RWPE2 (cell line): ENCODE measurements around the gene SAMD10.
A peak's percentile ranks its signal among the peaks of the same experiment; 100 is the strongest.

Experiments
- ATAC-seq: fragments of 200-7000 bp; cut with Tn5 transposase; 3 replicates; pipeline ENCODE4 v1.9.1; 2021; ENCODE audit warnings: low read depth
- DNase-seq: peaks from one replicate; pipeline ENCODE4 v3.0.0-alpha.2; 2020; ENCODE audit warnings: low spot score
- H3K27ac ChIP-seq: fragments of 450-650 bp; 2 replicates; pipeline ENCODE4 v1.5.1; 2017; ENCODE audit warnings: mild to moderate bottlenecking; ENCODE audit not compliant: poor library complexity, severe bottlenecking
- H3K27me3 ChIP-seq: fragments of 250-450 bp; sonication (Bioruptor Pico); 2 replicates; pipeline ENCODE4 v1.5.1; 2021; ENCODE audit warnings: mild to moderate bottlenecking, moderate library complexity; ENCODE audit not compliant: insufficient read depth, poor library complexity, severe bottlenecking
- H3K36me3 ChIP-seq: fragments of 250-450 bp; sonication (Bioruptor Pico); 2 replicates; pipeline ENCODE4 v1.5.1; 2020; ENCODE audit warnings: low read depth, mild to moderate bottlenecking, moderate library complexity
- H3K4me1 ChIP-seq: fragments of 250-450 bp; sonication (Bioruptor Pico); 2 replicates; pipeline ENCODE4 v1.5.1; 2021; ENCODE audit warnings: mild to moderate bottlenecking, moderate library complexity; ENCODE audit not compliant: insufficient read depth, poor library complexity, severe bottlenecking
- H3K4me3 ChIP-seq: fragments of 250-450 bp; sonication (Bioruptor Pico); 2 replicates; pipeline ENCODE4 v1.5.1; 2021; ENCODE audit warnings: mild to moderate bottlenecking, moderate library complexity; ENCODE audit not compliant: severe bottlenecking
- H3K9me3 ChIP-seq: fragments of 250-450 bp; sonication (Bioruptor Pico); 2 replicates; pipeline ENCODE4 v1.5.1; 2021; ENCODE audit warnings: mild to moderate bottlenecking, moderate library complexity; ENCODE audit not compliant: severe bottlenecking
- TF ChIP-seq, protein P1 (sequence below): fragments of 450-650 bp; IDR thresholded peaks from one replicate; pipeline ENCODE4 v1.5.1; 2017; ENCODE audit warnings: mild to moderate bottlenecking, moderate library complexity; ENCODE audit not compliant: poor library complexity, severe bottlenecking

SAMD10 gene

DNA sequence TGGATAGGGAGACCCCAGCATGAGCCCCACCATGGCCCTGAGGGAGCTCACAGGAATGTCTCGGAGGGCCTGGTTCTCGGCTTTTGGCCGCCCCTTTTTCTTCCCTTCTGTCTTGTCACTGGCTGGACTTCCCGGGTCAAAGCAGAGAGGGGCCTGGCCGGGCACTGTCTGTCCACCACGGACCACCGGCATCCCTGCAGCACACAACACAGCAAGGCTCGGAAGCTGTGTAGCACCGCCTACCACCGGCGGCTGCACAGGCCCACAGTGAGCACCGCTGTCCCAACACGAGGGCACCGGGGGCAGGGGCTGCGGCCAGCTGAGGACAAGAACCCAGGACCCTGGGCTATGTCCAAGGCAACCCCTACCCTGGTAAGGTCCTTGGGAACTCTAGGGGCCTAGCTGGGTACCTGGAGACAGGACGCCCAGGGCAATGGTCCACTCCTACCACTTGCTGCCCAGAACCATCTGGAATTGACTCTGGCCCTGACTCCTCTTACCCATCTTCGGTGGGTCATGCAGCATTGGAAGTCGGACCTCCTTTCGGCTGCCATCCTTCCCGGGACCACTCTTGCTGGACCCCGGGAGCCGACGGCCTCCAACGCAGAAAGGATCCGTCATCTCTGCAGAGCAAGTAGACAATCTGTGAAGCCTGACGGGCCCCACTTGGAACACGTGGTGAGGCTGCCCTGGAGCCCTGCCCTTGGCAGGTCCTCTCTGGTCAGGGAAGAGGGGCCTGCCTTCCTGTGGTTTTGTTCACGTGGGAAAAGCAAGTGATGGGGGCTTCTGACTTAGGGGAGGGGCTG lies 11.9 kb downstream of the SAMD10 start:
- no peaks in the 10 kb centered on the region for H3K27me3 ChIP-seq
- H3K36me3 ChIP-seq, result peaks cover 38% of the 10 kb centered on the region
- TF ChIP-seq, protein P1, sequence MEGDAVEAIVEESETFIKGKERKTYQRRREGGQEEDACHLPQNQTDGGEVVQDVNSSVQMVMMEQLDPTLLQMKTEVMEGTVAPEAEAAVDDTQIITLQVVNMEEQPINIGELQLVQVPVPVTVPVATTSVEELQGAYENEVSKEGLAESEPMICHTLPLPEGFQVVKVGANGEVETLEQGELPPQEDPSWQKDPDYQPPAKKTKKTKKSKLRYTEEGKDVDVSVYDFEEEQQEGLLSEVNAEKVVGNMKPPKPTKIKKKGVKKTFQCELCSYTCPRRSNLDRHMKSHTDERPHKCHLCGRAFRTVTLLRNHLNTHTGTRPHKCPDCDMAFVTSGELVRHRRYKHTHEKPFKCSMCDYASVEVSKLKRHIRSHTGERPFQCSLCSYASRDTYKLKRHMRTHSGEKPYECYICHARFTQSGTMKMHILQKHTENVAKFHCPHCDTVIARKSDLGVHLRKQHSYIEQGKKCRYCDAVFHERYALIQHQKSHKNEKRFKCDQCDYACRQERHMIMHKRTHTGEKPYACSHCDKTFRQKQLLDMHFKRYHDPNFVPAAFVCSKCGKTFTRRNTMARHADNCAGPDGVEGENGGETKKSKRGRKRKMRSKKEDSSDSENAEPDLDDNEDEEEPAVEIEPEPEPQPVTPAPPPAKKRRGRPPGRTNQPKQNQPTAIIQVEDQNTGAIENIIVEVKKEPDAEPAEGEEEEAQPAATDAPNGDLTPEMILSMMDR, result no peak
- peak; percentile 84 for DNase-seq
- no peak for ATAC-seq
- no peaks in the 10 kb centered on the region for H3K9me3 ChIP-seq
- H3K4me1 ChIP-seq, result no peaks in the 10 kb centered on the region
- H3K4me3 ChIP-seq, result no peak overlapping the region
- no peak overlapping the region for H3K27ac ChIP-seq

DNA sequence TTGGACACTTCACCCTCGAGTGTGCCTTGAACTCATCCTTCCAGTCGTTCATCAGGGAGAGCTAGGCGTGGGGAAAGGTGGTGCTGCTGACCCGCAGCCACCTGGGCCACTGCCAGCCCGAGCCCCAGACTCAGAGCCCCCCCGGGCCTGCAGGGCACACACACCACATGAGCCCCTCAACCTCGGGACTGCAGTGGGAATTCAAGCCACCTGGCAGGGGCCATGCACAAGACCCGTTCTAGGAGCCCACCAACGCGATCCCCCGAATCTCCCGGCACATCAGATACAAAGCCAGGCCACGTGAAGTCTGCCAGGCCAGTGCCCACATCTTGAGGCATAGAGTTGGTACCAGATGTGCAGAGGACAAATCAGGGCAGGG lies 12.5 kb downstream of the SAMD10 start:
- Histone ChIP-seq H3K4me1 (no peaks in the 10 kb centered on the region), H3K4me3 (no peak overlapping the region), H3K36me3 (peaks cover 44% of the 10 kb centered on the region), H3K9me3 (no peaks in the 10 kb centered on the region), H3K27ac (no peak overlapping the region), H3K27me3 (no peaks in the 10 kb centered on the region)
- TF ChIP-seq, protein P1, result no peak
- ATAC-seq (no peak), DNase-seq (no peak)

DNA sequence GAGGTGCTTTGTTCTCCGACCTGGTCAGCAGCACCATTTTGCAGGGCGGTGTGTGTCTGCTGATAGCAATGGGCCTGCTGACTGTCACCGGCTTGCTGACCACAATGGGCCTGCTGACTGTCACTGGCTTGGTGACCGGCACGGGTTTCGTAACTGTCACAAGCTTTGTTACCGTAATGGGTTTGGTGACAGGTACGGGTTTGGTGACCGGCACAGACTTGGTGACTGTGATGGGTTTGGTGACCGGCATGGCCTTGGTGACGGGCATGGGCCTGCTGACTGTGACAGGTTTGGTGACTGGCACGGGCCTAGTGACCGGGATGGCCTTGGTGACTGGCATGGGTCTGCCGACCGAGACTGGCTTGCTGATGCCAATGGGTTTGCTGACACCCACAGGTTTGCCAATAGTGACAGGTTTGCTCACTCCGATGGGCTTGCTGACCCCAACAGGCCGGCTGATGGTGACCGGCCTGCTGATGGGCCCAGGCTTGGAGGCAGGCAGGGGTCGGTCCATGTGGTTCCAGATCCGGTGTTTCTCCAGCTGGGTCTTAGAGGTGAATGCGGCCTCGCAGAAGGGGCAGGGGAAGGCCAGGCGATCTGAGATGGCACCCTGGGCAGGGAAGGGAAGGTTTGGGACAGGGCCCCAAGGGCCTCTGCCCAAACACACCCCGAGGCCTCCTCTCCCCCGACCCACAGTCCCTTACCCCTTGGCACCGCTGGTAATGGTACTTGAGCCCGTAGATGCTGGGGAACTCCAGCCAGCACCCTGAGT lies 13.1 kb downstream of the SAMD10 start:
- TF ChIP-seq, protein P1, result no peak
- Histone ChIP-seq H3K4me1 (no peaks in the 10 kb centered on the region), H3K36me3 (peaks cover 50% of the 10 kb centered on the region), H3K9me3 (no peaks in the 10 kb centered on the region), H3K27me3 (no peaks in the 10 kb centered on the region), H3K27ac (no peak overlapping the region), H3K4me3 (no peak overlapping the region)
- ATAC-seq, result no peak
- DNase-seq, result peak; percentile 88

DNA sequence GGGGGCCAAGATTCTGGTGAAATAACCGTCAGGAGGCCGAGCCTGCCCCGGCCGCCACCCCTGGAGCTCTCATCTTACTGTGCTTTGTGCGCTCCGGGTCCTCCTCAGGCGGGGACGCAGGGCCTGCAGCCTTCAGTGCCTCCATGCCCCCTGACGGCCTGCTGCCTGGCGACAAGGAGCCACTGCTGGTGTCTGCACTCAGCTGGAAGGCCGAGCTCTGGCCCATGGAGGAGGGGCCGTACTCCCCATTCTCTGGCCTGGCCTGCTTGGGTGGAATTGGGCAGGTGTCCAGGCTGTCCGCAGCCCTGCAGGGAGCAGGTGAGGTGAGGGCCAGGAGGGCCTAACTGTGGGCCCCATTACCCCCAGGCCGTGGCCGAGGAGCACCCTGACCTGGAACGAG lies 15.0 kb downstream of the SAMD10 start:
- TF ChIP-seq, protein P1, result no peak
- no peak for ATAC-seq
- H3K4me1 ChIP-seq, result no peaks in the 10 kb centered on the region

More for the DNA sequence above, 15.0 kb downstream of the SAMD10 start:
- Histone ChIP-seq H3K36me3 (peaks cover 54% of the 10 kb centered on the region), H3K27ac (no peak overlapping the region), H3K9me3 (no peaks in the 10 kb centered on the region), H3K4me3 (no peak overlapping the region), H3K27me3 (no peaks in the 10 kb centered on the region)
- peak; percentile 84 for DNase-seq
